GM12878 (cell line): ENCODE results near the gene ELOVL5. TPM values are rescaled to one million over a fixed set of nuclear protein-coding genes. Genes with fewer than 3 reads are reported as not detected.
A peak's percentile ranks its signal among the peaks of the same experiment; 100 is the strongest.

Experiments used
- ATAC-seq: fragments of 200-7000 bp; cut with Tn5 transposase; 3 replicates; pipeline ENCODE4 v1.9.1; 2020; ENCODE audit warnings: mild to moderate bottlenecking, moderate library complexity
- BruUV-seq: library from RNA; stranded (reverse); fragments of 400-500 nt; replicated peaks from 2 replicates; lab custom pipeline; 2021; lab: Mats Ljungman, UMichigan
- CTCF ChIA-PET: fragments of 300-600 bp; sonication (Branson Sonifier 250); formaldehyde crosslinking; extraction: SDS; loops from one replicate; lab custom pipeline; 2021; ENCODE audit warnings: inconsistent platforms; lab: Yijun Ruan, JAX
- POLR2A ChIA-PET: fragments of 350-600 bp; formaldehyde crosslinking; extraction: SDS; loops from one replicate; lab custom pipeline; 2021; ENCODE audit warnings: inconsistent platforms; lab: Charles Lee
- RAD21 ChIA-PET: fragments of 300-600 bp; sonication (Branson Sonifier 250); formaldehyde crosslinking; loops from one replicate; lab custom pipeline; 2023; ENCODE audit warnings: antibody characterized with exemption; ENCODE audit not compliant: unreplicated experiment; lab: Charles Lee
- SMC1A ChIA-PET: fragments of 300-600 bp; sonication (Branson Sonifier 250); formaldehyde crosslinking; loops from one replicate; lab custom pipeline; 2023; ENCODE audit not compliant: unreplicated experiment, uncharacterized antibody; lab: Charles Lee
- DNase-seq: peaks from one replicate; pipeline ENCODE4 v3.0.0-alpha.2; 2011; ENCODE audit warnings: low read depth, low spot score
- FAIRE-seq: peaks from 3 replicates; lab custom pipeline; 2011; peaks lifted over from hg19 to GRCh38; lab: Jason Lieb, UNC
- H2AFZ ChIP-seq: 2 replicates; pipeline ENCODE4 v1.6.0; 2011; ENCODE audit warnings: low read depth, low read length, control low read depth; ENCODE audit not compliant: control insufficient read depth
- H3K27ac ChIP-seq: 2 replicates; pipeline ENCODE4 v1.5.1; 2011; ENCODE audit warnings: control low read depth; ENCODE audit not compliant: control insufficient read depth, insufficient read depth
- H3K27me3 ChIP-seq, 2 experiments: replicated peaks in 1 of 2; 2 replicates each; pipeline versions ENCODE4 v1.6.0 to v1.6.1; 2011; ENCODE audit warnings: low read length in 1 of 2; ENCODE audit not compliant: control insufficient read depth in 2 of 2, insufficient read depth in 2 of 2
- H3K36me3 ChIP-seq, 2 experiments: 2 replicates each; pipeline ENCODE4 v1.5.1; 2011; ENCODE audit warnings: low read length in 1 of 2; ENCODE audit not compliant: control insufficient read depth in 2 of 2, insufficient read depth in 2 of 2
- H3K4me1 ChIP-seq: 2 replicates; pipeline ENCODE4 v1.6.1; 2011; ENCODE audit warnings: mild to moderate bottlenecking, low read length, moderate library complexity, mixed read lengths; ENCODE audit not compliant: control insufficient read depth, insufficient read depth
- H3K4me2 ChIP-seq: 2 replicates; pipeline ENCODE4 v1.6.0; 2011; ENCODE audit warnings: control low read depth; ENCODE audit not compliant: control insufficient read depth, insufficient read depth
- H3K4me3 ChIP-seq: fragments of 200-600 bp; sonication (generic); 2 replicates; pipeline ENCODE4 v1.5.1; 2016
- H3K79me2 ChIP-seq: 2 replicates; pipeline ENCODE4 v1.6.0; 2011; ENCODE audit warnings: low read length; ENCODE audit not compliant: control insufficient read depth, insufficient read depth
- H3K9ac ChIP-seq: 2 replicates; pipeline ENCODE4 v1.8.0; 2011; ENCODE audit warnings: low read length, control low read depth, mixed read lengths; ENCODE audit not compliant: control insufficient read depth, insufficient read depth
- H3K9me3 ChIP-seq: replicated peaks from 3 replicates; pipeline ENCODE4 v1.5.1; 2011; ENCODE audit warnings: mild to moderate bottlenecking, low read length; ENCODE audit not compliant: control insufficient read depth, insufficient read depth
- H4K20me1 ChIP-seq: 2 replicates; pipeline ENCODE4 v1.6.0; 2011; ENCODE audit not compliant: control insufficient read depth, insufficient read depth
- ATF3 ChIP-seq: IDR thresholded peaks from 2 replicates; pipeline ENCODE4 v1.6.1; 2011; ENCODE audit warnings: low read depth, mild to moderate bottlenecking, low read length, moderate library complexity, borderline replicate concordance; ENCODE audit errors: extremely low read depth
- ATF7 ChIP-seq: fragments of 450-650 bp; IDR thresholded peaks from 2 replicates; pipeline ENCODE4 v1.6.1; 2016; ENCODE audit warnings: low read depth, mild to moderate bottlenecking
- ETV6 ChIP-seq, 2 experiments: fragments of 450-650 bp in 1 of 2; IDR thresholded peaks in 1 of 2; conservative IDR thresholded peaks in 1 of 2; 2 replicates each; pipeline ENCODE4 v1.6.1; 2014; ENCODE audit warnings: antibody characterized with exemption in 1 of 2, borderline replicate concordance in 1 of 2, low read depth in 1 of 2, mild to moderate bottlenecking in 1 of 2, moderate library complexity in 1 of 2
- IKZF2 ChIP-seq, 2 experiments: fragments of 450-650 bp; IDR thresholded peaks; 2 replicates each; pipeline ENCODE4 v1.6.1; 2017; ENCODE audit warnings: mild to moderate bottlenecking in 2 of 2, moderate library complexity in 2 of 2
- JUND ChIP-seq: IDR thresholded peaks from 2 replicates; pipeline ENCODE4 v1.6.1; 2012; ENCODE audit warnings: low read depth, mild to moderate bottlenecking, low read length, improper control_type of control experiment, moderate library complexity
- RELB ChIP-seq: fragments of 450-650 bp; IDR thresholded peaks from 2 replicates; pipeline ENCODE4 v1.6.1; 2017; ENCODE audit warnings: low read depth, mild to moderate bottlenecking, moderate library complexity
- STAT1 ChIP-seq: fragments of 450-650 bp; conservative IDR thresholded peaks from 2 replicates; pipeline ENCODE4 v1.6.1; 2014; ENCODE audit warnings: antibody characterized with exemption, mild to moderate bottlenecking
- WRNIP1 ChIP-seq: IDR thresholded peaks from 2 replicates; pipeline ENCODE4 v1.6.1; 2011; ENCODE audit warnings: low read depth, low read length, improper control_type of control experiment, borderline replicate concordance
- ZNF384 ChIP-seq: IDR thresholded peaks from 2 replicates; pipeline ENCODE4 v1.6.1; 2012; ENCODE audit warnings: low read depth, mild to moderate bottlenecking, low read length, improper control_type of control experiment, borderline replicate concordance
- WGBS: methylation state at CpG from one replicate; pipeline ENCODE4 v1.1.6; 2016; ENCODE audit warnings: low lambda C conversion rate; ENCODE audit not compliant: insufficient replicate concordance, insufficient coverage; ENCODE audit errors: missing lambda C conversion rate; 5-methylcytosine and 5-hydroxymethylcytosine counted together
- in situ Hi-C: fragments of 300-500 bp; cut with MboI; formaldehyde crosslinking; loops from 9 replicates; pipeline ENCODE4 v1.14.3; 2018; ENCODE audit warnings: mixed read lengths
- intact Hi-C: fragments of 100-400 bp; cut with micrococcal nuclease; formaldehyde crosslinking; loops from one replicate; pipeline ENCODE4 v1.14.2; 2022; ENCODE audit not compliant: unreplicated experiment
- polyA plus RNA-seq, 11 experiments: library from polyadenylated mRNA; depleted of rRNA in 4 of 11; unstranded in 6 of 11; stranded (reverse) in 5 of 11; fragments of >200 nt; fragmentation: Nextera tagmentation in 4 of 11; fragmentation: Illumina TruSeq in 1 of 11; extraction: Ambion mirVana in 4 of 11; extraction: Trizol in 1 of 11; gene quantifications; 1 replicate in 1 of 11; 2 replicates in 10 of 11; pipeline versions ENCODE4 v1.2.1 to v1.2.3, GENCODE V29; 2011 to 2016; ENCODE audit warnings: inconsistent platforms in 2 of 11, missing spikeins in 2 of 11, low read depth in 1 of 11
- total RNA-seq, 4 experiments: library from RNA; depleted of rRNA in 3 of 4; stranded (reverse); fragments of >200 nt in 3 of 4; fragmentation: Illumina TruSeq in 1 of 4; extraction: Trizol in 1 of 4; gene quantifications; 2 replicates each; pipeline versions ENCODE4 v1.2.1 to v1.2.3, GENCODE V29; 2013 to 2021

The ELOVL5 gene
- total and polyA plus RNA-seq, 10 of the 15 experiments (the other 5 are each of a cell fraction or from before 2014, with no cell fraction given) = 156 to 241 (median 196) TPM

- Histone ChIP-seq H3K4me3 (peak overlapping the region; percentile 92), H3K36me3 (0 out of 4 replicates have a peak, but pooled peaks cover 0 to 2% of the 10 kb centered on the region in 2 experiments), H3K9ac (peak overlapping the region; percentile 84), H3K4me1 (peaks cover 8% of the 10 kb centered on the region), H3K79me2 (peaks cover 50% of the 10 kb centered on the region), H3K27ac (peak overlapping the region; percentile 85), H3K4me2 (peak overlapping the region; percentile 95), H3K27me3 (no peaks in the 10 kb centered on the region; a peak in 1 of 4 replicates), H3K9me3 (no peaks in the 10 kb centered on the region), H4K20me1 (no peaks in the 10 kb centered on the region), H2AFZ (peak overlapping the region; percentile 96)
- no peak for DNase-seq
- in situ Hi-C loops = no loop called here
- BruUV-seq = TSS peak; percentile 99
- peak; percentile 66; the same call in 1 of the 2 replicates for TF ChIP-seq ZNF384
- TF ChIP-seq IKZF2 (IDR thresholded peaks at IDR 0.05) = 0 out of 4 replicates have a peak, but pooled peaks of 1 of the 2 experiments have one; percentile 1
- TF ChIP-seq ATF3 = 0 out of 2 replicates have a peak, but pooled peaks have one; percentile 14
- TF ChIP-seq ATF7 = peak; percentile 55
- TF ChIP-seq STAT1 = 0 out of 2 replicates have a peak, but pooled peaks have one; percentile 27
- TF ChIP-seq JUND = no peak
- no peak; the same call in none of the 2 replicates for TF ChIP-seq RELB
- 0 out of 4 replicates have a peak, but pooled peaks of 1 of the 2 experiments have one; percentile 18 for TF ChIP-seq ETV6 (conservative IDR thresholded peaks at IDR 0.05 in 1 of 2, IDR thresholded peaks at IDR 0.05 in 1 of 2; ENCODE audit: borderline replicate concordance in 1 of 2, low read depth in 1 of 2)
- TF ChIP-seq WRNIP1 = 0 out of 2 replicates have a peak, but pooled peaks have one; percentile 36
- CTCF ChIA-PET = interaction anchor here (0.9 to 2.6 kb wide), 9 partner anchors 10 to 176 kb away, joined by 3 to 9 read pairs (median 5); no protein-coding TSS in a partner anchor
- ATAC-seq = no peak
- POLR2A ChIA-PET = interaction anchor here (0.6 to 5.9 kb wide), 8 partner anchors 8 to 61 kb away, joined by 4 to 57 read pairs (median 7); no protein-coding TSS in a partner anchor
- RAD21 ChIA-PET = interaction anchor here (1.2 to 7.0 kb wide), 10 partner anchors 8 to 177 kb away, joined by 3 to 58 read pairs (median 10); no protein-coding TSS in a partner anchor
- intact Hi-C loops = loop anchor here (1.0 to 5.0 kb wide), 3 partner anchors 10 to 176 kb away; no protein-coding TSS in a partner anchor
- FAIRE-seq = no peak
- SMC1A ChIA-PET = interaction anchor here (1.2 to 9.3 kb wide), 11 partner anchors 10 to 176 kb away, joined by 3 to 91 read pairs (median 4); no protein-coding TSS in a partner anchor
- 1% methylated on average over 15 of the region's 15 CpGs for WGBS
Observed at GRCh38 chr6:53349209-53349693, 501 bp upstream of the ELOVL5 start.
